Measurements from ENCODE around the gene RGPD8.
"Not testable (repeated sequence)": the region's sequence is repeated elsewhere in the genome, so short reads cannot be mapped to it uniquely, and the experiment has no call there.

RGPD8 gene

GRCh38 chr2:112433480-112433879, at the start of gene RGPD8:
RGPD8 (minus strand) TSS chr2:112433645; CDS start chr2:112433453, 192 bp downstream.
- not testable (repeated sequence) for DNase-seq

DNA sequence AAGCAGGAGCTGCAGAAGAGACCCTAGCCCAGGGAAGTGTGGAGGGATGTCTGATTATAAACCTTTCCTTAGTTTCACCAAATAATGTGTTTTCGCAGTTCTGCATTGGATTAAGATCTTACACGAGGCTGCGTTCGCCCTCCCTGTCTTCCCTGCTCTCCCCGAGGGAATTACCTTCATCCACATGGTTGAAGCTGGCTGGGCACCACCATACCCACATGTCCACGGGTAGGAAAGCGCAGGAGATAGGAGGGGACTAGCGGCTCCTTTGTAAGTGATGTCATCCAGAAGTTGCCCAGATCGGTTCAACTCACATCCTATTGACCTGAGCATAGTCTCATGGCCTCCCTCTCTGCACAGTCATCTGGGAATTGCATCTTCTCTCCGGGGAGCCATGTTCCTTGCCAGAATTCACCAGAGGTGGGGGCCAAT, 49.6 kb upstream of the RGPD8 start:
- peak; percentile 32 to 43 for DNase-seq

GRCh38 chr2:112482309-112483041, 49.0 kb upstream of the RGPD8 start:
- peak in 1 of 2 experiments; percentile 46 for DNase-seq

GRCh38 chr2:112481528-112482233, 48.2 kb upstream of the RGPD8 start, which contains the start of gene TTL:
TTL (plus strand) TSS chr2:112482156; CDS start chr2:112482345, 189 bp downstream.
- DNase-seq, result peak; percentile 64

DNA sequence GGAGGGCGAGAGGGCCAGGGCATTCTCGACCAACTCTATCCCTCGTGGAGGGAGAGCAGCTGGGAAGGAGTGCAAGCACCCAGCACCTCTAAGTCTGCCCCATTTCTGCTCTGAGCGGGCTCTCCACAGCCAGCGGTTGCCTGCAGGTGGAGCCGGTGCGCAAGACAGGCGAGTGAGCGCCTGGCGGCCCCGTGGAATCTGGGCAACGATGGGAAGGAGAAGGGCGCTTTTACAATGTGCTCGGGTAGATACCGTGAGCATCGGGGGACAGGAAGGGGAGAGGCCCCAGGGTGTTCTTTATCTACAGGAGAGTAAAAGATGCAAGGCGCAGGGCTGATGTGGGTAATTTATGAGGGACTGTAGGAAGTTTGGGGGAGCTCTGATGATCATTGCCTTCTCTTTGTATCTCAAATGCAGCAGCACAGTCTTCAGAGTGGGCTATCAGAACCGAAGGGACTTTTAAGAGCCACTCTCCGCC, 47.6 kb upstream of the RGPD8 start:
- peak; percentile 84 to 86 for DNase-seq

- DNase-seq, result peak; percentile 24 to 32
Measured at GRCh38 chr2:112480530-112481049, 47.1 kb upstream of the RGPD8 start.

GRCh38 chr2:112476434-112476833, 43.0 kb upstream of the RGPD8 start:
- DNase-seq, result no peak

DNA sequence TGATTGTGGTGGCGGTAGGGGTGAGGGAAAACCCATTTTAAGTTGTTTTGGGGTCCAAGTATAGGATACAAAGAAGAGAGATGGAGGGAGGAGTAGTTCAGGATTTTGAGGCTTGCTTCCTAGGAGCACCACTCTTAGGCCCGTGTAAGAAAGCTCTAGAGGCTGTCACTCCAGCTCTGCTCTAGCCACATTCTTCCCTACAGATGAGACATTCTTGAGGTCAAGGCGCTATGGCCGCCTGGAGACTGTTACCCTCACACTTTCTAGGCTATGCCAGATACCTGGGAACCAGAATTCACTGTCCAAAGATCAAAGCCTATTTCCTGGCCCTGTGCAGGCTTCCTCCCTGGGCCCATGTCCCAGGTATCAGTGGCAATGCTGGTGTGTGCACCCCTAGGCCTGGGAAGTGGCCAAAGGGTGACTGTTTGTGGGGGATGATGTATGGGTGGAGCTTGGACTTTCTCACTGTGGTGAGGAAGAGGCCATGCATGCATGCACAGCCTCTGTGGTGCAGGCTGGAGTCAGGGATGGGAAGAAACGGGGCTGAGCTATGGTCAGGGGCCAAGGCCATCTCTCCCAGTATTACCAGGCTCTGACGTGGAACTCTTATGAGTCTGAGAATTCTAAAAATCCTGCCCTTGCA, 41.5 kb upstream of the RGPD8 start:
- no peak for DNase-seq

DNA sequence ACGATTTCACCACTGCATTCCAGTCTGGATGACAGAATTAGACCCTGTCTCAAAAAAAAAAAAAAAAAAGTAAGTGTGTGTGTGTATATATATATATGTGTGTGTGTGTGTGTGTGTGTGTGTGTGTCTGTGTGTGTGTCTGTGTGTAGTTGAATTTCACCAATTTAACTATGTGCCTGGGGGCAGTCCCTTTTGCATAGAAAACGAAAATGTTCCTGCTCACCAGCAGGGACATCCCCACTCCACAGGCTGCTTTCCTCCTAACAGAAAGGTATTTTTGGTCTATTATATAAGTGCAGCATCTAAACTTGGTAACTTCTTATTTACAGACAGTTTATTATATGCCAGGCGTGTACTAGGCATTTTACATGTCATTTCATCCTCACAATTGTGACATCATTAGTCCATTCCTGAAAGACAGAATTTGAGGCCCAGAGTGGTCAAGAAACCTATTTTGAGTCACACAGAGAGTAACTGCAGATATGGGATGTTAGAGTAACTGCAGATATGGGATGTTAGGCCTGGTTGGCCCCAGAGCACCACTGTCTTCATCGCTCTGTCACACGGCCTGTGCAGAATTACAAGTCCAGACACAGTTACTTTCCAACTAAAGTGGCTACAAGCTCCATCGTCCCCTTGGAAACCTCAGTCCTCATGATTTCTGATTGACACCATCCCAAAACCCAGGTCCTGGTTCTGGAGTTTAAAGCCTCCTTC, 39.3 kb upstream of the RGPD8 start:
- no peak for DNase-seq

- peak; percentile 62 to 72 for DNase-seq
Measured at GRCh38 chr2:112465382-112465781, 31.9 kb upstream of the RGPD8 start.

DNA sequence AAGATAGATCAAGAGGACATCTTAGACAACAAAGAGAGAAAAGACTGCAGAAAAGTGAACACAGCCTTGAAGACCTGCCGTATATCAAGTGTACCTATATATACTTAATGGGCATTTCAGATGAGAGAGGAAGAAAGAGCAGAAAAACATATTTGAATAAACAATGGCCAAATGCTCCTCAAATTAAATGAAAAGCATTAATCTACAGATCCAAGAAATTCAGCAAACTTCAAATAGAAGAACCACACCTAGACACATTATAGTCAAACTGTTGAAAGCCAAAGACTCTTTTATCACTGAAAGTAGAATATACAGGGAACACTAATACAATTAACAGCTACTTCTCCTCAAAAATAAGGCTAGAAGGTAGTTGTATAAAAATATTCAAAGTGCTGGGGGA, 29.8 kb upstream of the RGPD8 start:
- DNase-seq, result no peak

- DNase-seq, result no peak
Measured at GRCh38 chr2:112462178-112462577, 28.7 kb upstream of the RGPD8 start.

DNA sequence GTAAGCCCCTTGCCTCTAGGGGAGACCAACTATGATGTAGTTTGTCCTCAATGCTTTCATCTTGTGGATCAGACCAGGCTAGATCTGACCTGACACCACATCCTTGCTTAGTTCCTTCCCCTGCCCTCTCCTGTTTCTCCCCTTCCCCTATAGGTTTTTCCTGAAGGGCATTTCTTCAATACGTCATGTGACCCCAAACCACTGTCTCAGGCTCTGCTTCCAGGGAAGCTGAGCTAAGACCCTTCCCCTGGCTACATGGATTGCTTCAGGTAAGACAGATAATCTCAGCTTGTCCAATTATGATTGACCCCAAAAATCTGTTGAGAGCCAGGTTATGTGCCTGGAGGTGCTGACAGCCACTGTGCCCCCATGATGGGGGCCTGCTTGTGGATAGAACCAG, 25.9 kb upstream of the RGPD8 start:
- DNase-seq, result no peak

- no peak for DNase-seq
Measured at GRCh38 chr2:112454586-112454985, 21.1 kb upstream of the RGPD8 start.

DNA sequence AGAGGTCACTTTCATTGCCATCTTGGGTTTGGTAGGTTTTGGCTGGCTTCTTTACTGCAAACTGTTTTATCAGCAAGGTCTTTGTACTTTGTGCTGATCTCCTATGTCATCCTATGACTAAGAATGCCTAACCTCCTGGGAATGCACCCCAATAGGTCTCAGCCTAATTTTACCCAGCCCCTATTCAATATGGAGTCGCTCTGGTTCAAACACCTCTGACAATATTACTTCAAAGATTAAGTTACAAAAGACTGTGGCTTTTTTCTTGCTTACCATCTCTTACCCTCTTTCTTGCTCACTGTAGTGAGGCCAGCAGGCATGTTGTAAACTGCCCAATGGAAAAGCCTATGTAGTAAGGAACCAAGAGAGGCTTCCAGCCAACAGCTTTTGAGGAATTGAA, 17.9 kb upstream of the RGPD8 start:
- no peak for DNase-seq

DNA sequence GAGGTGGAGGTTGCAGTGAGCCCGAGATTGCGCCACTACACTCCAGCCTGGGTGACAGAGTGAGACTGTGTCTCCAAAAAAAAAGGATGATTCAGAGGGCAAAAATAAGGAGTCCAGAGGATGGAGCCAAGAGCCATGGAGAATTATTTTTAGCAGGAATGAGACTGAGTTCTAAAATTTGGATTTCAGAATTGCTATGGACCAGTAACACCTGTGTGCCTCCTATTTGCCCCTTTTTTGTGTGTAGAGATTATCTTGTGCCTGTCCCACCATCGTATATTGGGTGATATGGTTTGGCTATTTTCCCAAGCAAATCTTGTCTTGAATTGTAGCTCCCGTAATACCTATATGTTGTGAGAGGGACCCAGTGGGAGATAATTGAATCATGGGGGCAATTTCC, 16.4 kb upstream of the RGPD8 start:
- DNase-seq, result no peak

- DNase-seq, result not testable (repeated sequence)
Measured at GRCh38 chr2:112444256-112444655, 10.8 kb upstream of the RGPD8 start.

- DNase-seq, result not testable (repeated sequence)
Measured at GRCh38 chr2:112438603-112439261, 5.3 kb upstream of the RGPD8 start.

DNA sequence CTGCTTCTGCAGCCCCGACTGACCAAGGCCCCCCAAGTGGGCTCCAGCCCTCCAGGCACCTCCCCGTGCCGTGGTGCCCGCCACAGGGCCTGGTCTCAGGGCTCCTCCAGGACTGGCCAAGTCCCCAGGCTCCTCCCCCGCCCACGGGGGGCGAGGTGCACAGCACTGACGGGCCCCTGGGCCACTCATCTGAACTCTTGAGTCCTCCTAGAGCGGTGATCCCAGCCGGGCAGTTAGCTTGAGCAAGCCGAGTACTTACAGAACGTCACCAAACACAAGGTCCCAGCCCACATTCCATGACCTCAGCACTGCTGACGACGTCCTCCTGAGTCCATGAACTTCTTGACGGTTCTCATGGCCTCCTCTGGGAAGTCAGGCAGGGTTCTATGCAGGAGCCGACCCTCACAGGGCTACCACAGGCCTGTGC, 4.0 kb upstream of the RGPD8 start:
- DNase-seq, result not testable (repeated sequence)

GRCh38 chr2:112436993-112437392, 3.5 kb upstream of the RGPD8 start:
- not testable (repeated sequence) for DNase-seq

DNA sequence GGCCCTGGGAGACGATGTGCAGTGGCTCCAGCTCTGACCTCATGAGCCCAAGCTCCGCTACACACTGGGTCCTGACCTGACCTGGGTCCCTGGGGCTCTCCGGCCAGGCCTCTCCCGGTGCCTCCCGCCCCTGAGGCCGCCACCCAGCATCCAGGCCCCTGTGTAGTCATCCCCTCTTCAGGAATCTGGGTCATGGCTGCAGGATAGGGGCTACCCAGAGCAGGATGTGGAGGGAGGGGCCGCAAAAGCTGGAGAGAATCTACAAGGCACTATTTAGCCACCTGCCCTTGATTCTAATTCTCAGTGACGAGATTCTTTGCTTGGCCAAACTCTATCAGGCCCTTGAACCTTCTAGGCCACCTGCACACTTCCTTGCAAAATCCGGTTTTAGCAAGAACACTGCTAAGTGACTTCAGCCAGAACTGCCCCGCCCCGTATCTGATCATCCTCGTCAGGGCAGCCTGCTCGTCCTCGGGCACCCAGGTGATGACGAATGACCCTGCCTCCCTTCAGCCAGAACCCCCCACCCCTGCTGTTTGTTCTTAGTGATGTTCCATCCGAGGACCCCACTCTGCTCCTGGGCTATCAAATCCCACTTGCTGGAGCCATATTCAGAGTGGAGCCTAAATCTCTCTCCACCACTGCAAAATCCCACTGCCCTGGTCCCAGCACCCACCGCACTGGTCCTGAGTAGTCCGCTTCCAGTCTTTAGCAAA, 2.4 kb upstream of the RGPD8 start:
- not testable (repeated sequence) for DNase-seq
